Liver (tissue), 9 donors: ENCODE results near the gene ATXN3. TPM values are rescaled to one million over a fixed set of nuclear protein-coding genes. Genes with fewer than 3 reads are reported as not detected.
A peak's percentile ranks its signal among the peaks of the same experiment; 100 is the strongest.

Source experiments
- DNase-seq: peaks from one replicate; pipeline ENCODE4 v3.0.0-alpha.2; 2017; ENCODE audit warnings: low spot score
- H3K27ac ChIP-seq, 2 donors: one replicate each; pipeline ENCODE4 v1.7.0; 2013; ENCODE audit warnings: inconsistent platforms in 2 of 2, low read length in 2 of 2, control low read depth in 1 of 2, low read depth in 1 of 2, mild to moderate bottlenecking in 1 of 2
- H3K27me3 ChIP-seq, 4 donors: one replicate each; pipeline versions ENCODE4 v1.6.1 to v1.7.0; 2013; ENCODE audit warnings: low read length in 3 of 4, inconsistent platforms in 1 of 4, mild to moderate bottlenecking in 1 of 4, moderate library complexity in 1 of 4; ENCODE audit not compliant: control insufficient read depth in 4 of 4, insufficient read depth in 4 of 4
- H3K36me3 ChIP-seq, 4 donors: one replicate each; pipeline versions ENCODE4 v1.6.1 to v1.7.0; 2013; ENCODE audit warnings: low read length in 3 of 4, mild to moderate bottlenecking in 3 of 4, low read depth in 1 of 4, moderate library complexity in 1 of 4; ENCODE audit not compliant: control insufficient read depth in 4 of 4, insufficient read depth in 3 of 4
- H3K4me1 ChIP-seq, 4 donors: one replicate each; pipeline versions ENCODE4 v1.6.1 to v1.7.0; 2013; ENCODE audit warnings: low read length in 3 of 4, mild to moderate bottlenecking in 3 of 4, moderate library complexity in 1 of 4; ENCODE audit not compliant: control insufficient read depth in 4 of 4, insufficient read depth in 4 of 4
- H3K4me3 ChIP-seq, 3 donors: one replicate each; pipeline versions ENCODE4 v1.6.1 to v1.7.0; 2013; ENCODE audit warnings: low read length in 3 of 3, control low read depth in 1 of 3, low read depth in 1 of 3, mild to moderate bottlenecking in 1 of 3
- H3K9ac ChIP-seq, 2 donors: one replicate each; pipeline ENCODE4 v1.7.0; 2013; ENCODE audit warnings: low read length in 2 of 2, mild to moderate bottlenecking in 2 of 2, moderate library complexity in 2 of 2, control low read depth in 1 of 2, low read depth in 1 of 2
- H3K9me3 ChIP-seq, 4 donors: one replicate each; pipeline versions ENCODE4 v1.6.1 to v1.7.0; 2013; ENCODE audit warnings: low read length in 3 of 4; ENCODE audit not compliant: control insufficient read depth in 4 of 4
- ATF3 ChIP-seq: IDR thresholded peaks from 2 replicates; pipeline ENCODE4 v1.6.1; 2016; ENCODE audit warnings: antibody characterized with exemption
- CTCF ChIP-seq: fragments of 150-350 bp; IDR thresholded peaks from 2 replicates; pipeline ENCODE4 v1.5.1; 2017; ENCODE audit warnings: improper control_type of control experiment, low read depth, low read length; ENCODE audit not compliant: missing input control
- EGR1 ChIP-seq, 2 donors: IDR thresholded peaks; 2 replicates each; pipeline ENCODE4 v1.6.1; 2016 to 2018; ENCODE audit warnings: antibody characterized with exemption in 2 of 2, low read depth in 2 of 2
- FOXA2 ChIP-seq: IDR thresholded peaks from 2 replicates; pipeline ENCODE4 v1.6.1; 2016; ENCODE audit warnings: antibody characterized with exemption
- HNF4A ChIP-seq, 2 donors: conservative IDR thresholded peaks; 2 replicates each; pipeline ENCODE4 v1.6.1; 2016; ENCODE audit warnings: antibody characterized with exemption in 2 of 2, mild to moderate bottlenecking in 2 of 2
- JUND ChIP-seq, 2 donors: IDR thresholded peaks; 2 replicates each; pipeline ENCODE4 v1.6.1; 2016; ENCODE audit warnings: antibody characterized with exemption in 2 of 2
- MAX ChIP-seq: IDR thresholded peaks from 2 replicates; pipeline ENCODE4 v1.6.1; 2016; ENCODE audit warnings: antibody characterized with exemption
- RAD21 ChIP-seq, 2 donors: IDR thresholded peaks; 2 replicates each; pipeline ENCODE4 v1.6.1; 2016; ENCODE audit warnings: antibody characterized with exemption in 2 of 2, mild to moderate bottlenecking in 2 of 2
- REST ChIP-seq: IDR thresholded peaks from 2 replicates; pipeline ENCODE4 v1.6.1; 2016; ENCODE audit warnings: antibody characterized with exemption, mild to moderate bottlenecking
- RXRA ChIP-seq, 2 donors: IDR thresholded peaks; 2 replicates each; pipeline ENCODE4 v1.6.1; 2017 to 2018; ENCODE audit warnings: antibody characterized with exemption in 2 of 2, mild to moderate bottlenecking in 1 of 2
- SP1 ChIP-seq: IDR thresholded peaks from 2 replicates; pipeline ENCODE4 v1.6.1; 2018; ENCODE audit warnings: antibody characterized with exemption, mild to moderate bottlenecking
- YY1 ChIP-seq: IDR thresholded peaks from 2 replicates; pipeline ENCODE4 v1.6.1; 2016; ENCODE audit warnings: antibody characterized with exemption, mild to moderate bottlenecking
- ZBTB33 ChIP-seq: IDR thresholded peaks from 2 replicates; pipeline ENCODE4 v1.6.1; 2016; ENCODE audit warnings: antibody characterized with exemption
- WGBS: extraction: QIAGEN DNeasy Blood & Tissue Kit; methylation state at CpG from one replicate; pipeline ENCODE4 v1.1.7; 2013; 5-methylcytosine and 5-hydroxymethylcytosine counted together
- polyA plus RNA-seq, 2 donors: library from polyadenylated mRNA; stranded (reverse) in 1 of 2; unstranded in 1 of 2; fragments of 200-250 nt in 1 of 2; fragments of >200 nt in 1 of 2; fragmentation: Nextera tagmentation in 1 of 2; extraction: Ambion mirVana in 1 of 2; gene quantifications; one replicate each; pipeline versions ENCODE4 v1.2.1 to v1.2.3, GENCODE V29; 2013 to 2015
- total RNA-seq, 2 donors: library from RNA; depleted of rRNA; stranded (reverse); fragments of >200 nt; gene quantifications; one replicate each; pipeline ENCODE4 v1.2.3, GENCODE V29; 2014
- donor health status: healthy.
- donor health status: healthy.
- donor health status: healthy.
- donor health status: healthy.
- donor health status: healthy.

Gene ATXN3
- total and polyA plus RNA-seq, 4 donors = 3.6 to 17.7 (median 9.1) TPM

- H3K27me3 ChIP-seq = no peaks in the 10 kb centered on the region
- WGBS = 48% methylated on average over 11 of the region's 11 CpGs
- no peak for DNase-seq
Observed at GRCh38 chr14:92033906-92034687, 72.3 kb downstream of the ATXN3 start.

GRCh38 chr14:92033433-92033832 is 72.9 kb downstream of the ATXN3 start:
- H3K4me1 ChIP-seq = peaks cover 5 to 37% (median 27%) of the 10 kb centered on the region in 4 donors

More at GRCh38 chr14:92033906-92034687, 72.3 kb downstream of the ATXN3 start:
- peaks cover 5 to 43% (median 32%) of the 10 kb centered on the region in 4 donors for H3K4me1 ChIP-seq
- peaks cover 2 to 4% (median 4%) of the 10 kb centered on the region in 4 donors for H3K36me3 ChIP-seq
- H3K9ac ChIP-seq = no peak overlapping the region
- H3K9me3 ChIP-seq = no peaks in the 10 kb centered on the region
- H3K27ac ChIP-seq = peak overlapping the region in 1 of 2 donors; percentile 2
- no peak overlapping the region for H3K4me3 ChIP-seq
- TF ChIP-seq YY1 (no peak), ATF3 (no peak), SP1 (no peak), HNF4A (conservative IDR thresholded peaks at IDR 0.05) (peak; percentile 9 to 16)

GRCh38 chr14:92026548-92027190 is 79.7 kb downstream of the ATXN3 start:
- peaks cover 2 to 15% (median 13%) of the 10 kb centered on the region in 4 donors for H3K36me3 ChIP-seq
- TF ChIP-seq CTCF (no peak), FOXA2 (no peak), RXRA (IDR thresholded peaks at IDR 0.05) (no peak), RAD21 (IDR thresholded peaks at IDR 0.05) (no peak), EGR1 (IDR thresholded peaks at IDR 0.05; ENCODE audit: low read depth in 2 of 2) (no peak), REST (no peak), JUND (IDR thresholded peaks at IDR 0.05) (no peak), MAX (no peak)

More at GRCh38 chr14:92033433-92033832, 72.9 kb downstream of the ATXN3 start:
- 95% methylated on average over 1 of the region's 1 CpG for WGBS
- no peak overlapping the region for H3K27ac ChIP-seq
- DNase-seq = no peak
- H3K27me3 ChIP-seq = no peaks in the 10 kb centered on the region
- H3K36me3 ChIP-seq = peaks cover 2 to 4% (median 4%) of the 10 kb centered on the region in 4 donors
- TF ChIP-seq RAD21 (IDR thresholded peaks at IDR 0.05) = no peak
- no peak for TF ChIP-seq EGR1 (IDR thresholded peaks at IDR 0.05; ENCODE audit: low read depth in 2 of 2)
- TF ChIP-seq SP1 = no peak
- no peak for TF ChIP-seq ZBTB33
- no peak overlapping the region for H3K4me3 ChIP-seq
- no peak overlapping the region for H3K9ac ChIP-seq
- H3K9me3 ChIP-seq = no peaks in the 10 kb centered on the region

More at GRCh38 chr14:92026548-92027190, 79.7 kb downstream of the ATXN3 start:
- 93% methylated on average over 21 of the region's 21 CpGs for WGBS
- H3K9ac ChIP-seq = no peak overlapping the region
- H3K4me3 ChIP-seq = no peak overlapping the region
- no peaks in the 10 kb centered on the region for H3K4me1 ChIP-seq
- no peak for DNase-seq
- no peaks in the 10 kb centered on the region for H3K27me3 ChIP-seq
- H3K27ac ChIP-seq = no peak overlapping the region
- H3K9me3 ChIP-seq = no peaks in the 10 kb centered on the region
